Upper lobe of left lung (tissue), 4 donors: Measurements from ENCODE around the gene USP13.
A peak's percentile ranks its signal among the peaks of the same experiment; 100 is the strongest.

Experiments
- EP300 ChIP-seq, 4 donors: sonication (generic); formaldehyde crosslinking; IDR thresholded peaks; one replicate each; pipeline ENCODE4 v1.5.1; 2017; ENCODE audit warnings: antibody characterized with exemption in 4 of 4, control low read depth in 2 of 4
- TF ChIP-seq, protein P1 (sequence below), 6 experiments: fragments of 450-650 bp in 4 of 6; fragments of 200-600 bp in 2 of 6; sonication (generic) in 2 of 6; IDR thresholded peaks; one replicate each; pipeline ENCODE4 v1.5.1; 2016 to 2019; ENCODE audit warnings: antibody characterized with exemption in 6 of 6

DNA sequence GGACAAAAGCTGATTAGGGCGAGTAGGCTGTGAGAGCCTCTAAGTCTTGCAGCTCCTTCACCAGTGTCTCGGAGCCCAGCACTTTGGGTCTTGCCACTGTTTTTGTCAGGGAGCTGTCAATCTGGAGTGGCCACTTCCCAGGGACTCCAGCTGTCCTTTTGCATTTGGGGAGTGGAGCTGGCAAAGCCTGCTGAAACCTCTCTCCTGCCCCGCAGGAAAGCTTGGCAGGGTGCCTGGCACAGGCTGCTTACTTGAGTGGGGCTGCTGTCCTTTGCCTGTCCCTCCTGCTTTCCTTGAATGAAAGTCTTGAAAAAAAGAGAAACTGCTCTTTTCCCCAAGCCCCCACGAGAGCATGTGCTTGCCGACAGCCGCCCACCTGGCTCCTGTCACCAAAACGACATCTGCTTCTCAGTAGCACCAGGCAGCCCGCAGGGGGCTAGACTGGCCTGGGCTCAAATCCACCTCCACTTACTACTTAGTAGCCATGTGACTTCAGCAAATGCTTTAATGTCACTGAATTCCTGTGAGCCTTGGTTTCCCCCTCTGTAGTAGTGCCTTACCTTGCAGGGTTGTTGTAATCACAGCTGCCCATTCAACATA lies 13.7 kb downstream of the USP13 start:
- TF ChIP-seq, protein P1, sequence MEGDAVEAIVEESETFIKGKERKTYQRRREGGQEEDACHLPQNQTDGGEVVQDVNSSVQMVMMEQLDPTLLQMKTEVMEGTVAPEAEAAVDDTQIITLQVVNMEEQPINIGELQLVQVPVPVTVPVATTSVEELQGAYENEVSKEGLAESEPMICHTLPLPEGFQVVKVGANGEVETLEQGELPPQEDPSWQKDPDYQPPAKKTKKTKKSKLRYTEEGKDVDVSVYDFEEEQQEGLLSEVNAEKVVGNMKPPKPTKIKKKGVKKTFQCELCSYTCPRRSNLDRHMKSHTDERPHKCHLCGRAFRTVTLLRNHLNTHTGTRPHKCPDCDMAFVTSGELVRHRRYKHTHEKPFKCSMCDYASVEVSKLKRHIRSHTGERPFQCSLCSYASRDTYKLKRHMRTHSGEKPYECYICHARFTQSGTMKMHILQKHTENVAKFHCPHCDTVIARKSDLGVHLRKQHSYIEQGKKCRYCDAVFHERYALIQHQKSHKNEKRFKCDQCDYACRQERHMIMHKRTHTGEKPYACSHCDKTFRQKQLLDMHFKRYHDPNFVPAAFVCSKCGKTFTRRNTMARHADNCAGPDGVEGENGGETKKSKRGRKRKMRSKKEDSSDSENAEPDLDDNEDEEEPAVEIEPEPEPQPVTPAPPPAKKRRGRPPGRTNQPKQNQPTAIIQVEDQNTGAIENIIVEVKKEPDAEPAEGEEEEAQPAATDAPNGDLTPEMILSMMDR (IDR thresholded peaks at IDR 0.05), result peak in 1 of 6 experiments; percentile 10
- TF ChIP-seq EP300 (IDR thresholded peaks at IDR 0.05), result peak in 1 of 4 donors; percentile 60
